Measurements from ENCODE around the gene EPHB6.
A peak's percentile ranks its signal among the peaks of the same experiment; 100 is the strongest.

Gene EPHB6

GRCh38 chr7:142832417-142832816 lies 22.5 kb upstream of the EPHB6 start:
- DNase-seq (ENCODE audit: low read depth in 4 of 4, low spot score in 1 of 4) = no peak

- DNase-seq (ENCODE audit: low read depth in 4 of 4, low spot score in 1 of 4) = no peak
Observed at GRCh38 chr7:142833174-142834048, 21.5 kb upstream of the EPHB6 start.

- no peak for DNase-seq (ENCODE audit: low read depth in 4 of 4, low spot score in 1 of 4)
Observed at GRCh38 chr7:142835487-142835886, 19.4 kb upstream of the EPHB6 start.

GRCh38 chr7:142836426-142836825 lies 18.4 kb upstream of the EPHB6 start:
- DNase-seq (ENCODE audit: low read depth in 4 of 4, low spot score in 1 of 4) = no peak

- no peak for DNase-seq (ENCODE audit: low read depth in 4 of 4, low spot score in 1 of 4)
Observed at GRCh38 chr7:142838461-142839213, 16.2 kb upstream of the EPHB6 start.

- no peak for DNase-seq (ENCODE audit: low read depth in 4 of 4, low spot score in 1 of 4)
Observed at GRCh38 chr7:142842251-142842766, 12.6 kb upstream of the EPHB6 start.

GRCh38 chr7:142847353-142847752 lies 7.5 kb upstream of the EPHB6 start:
- no peak for DNase-seq (ENCODE audit: low read depth in 4 of 4, low spot score in 1 of 4)

- DNase-seq (ENCODE audit: low read depth in 4 of 4, low spot score in 1 of 4) = no peak
Observed at GRCh38 chr7:142851269-142851668, 3.6 kb upstream of the EPHB6 start.

GRCh38 chr7:142851919-142852318 lies 3.0 kb upstream of the EPHB6 start:
- DNase-seq (ENCODE audit: low read depth in 4 of 4, low spot score in 1 of 4) = no peak

- peak in 3 of 4 experiments; percentile 26 to 57 (median 46) for DNase-seq (ENCODE audit: low read depth in 4 of 4, low spot score in 1 of 4)
Observed at GRCh38 chr7:142853739-142854371, 1.0 kb upstream of the EPHB6 start.

GRCh38 chr7:142855114-142855743 lies 353 bp downstream of the EPHB6 start:
- DNase-seq (ENCODE audit: low read depth in 4 of 4, low spot score in 1 of 4) = no peak

- DNase-seq (ENCODE audit: low read depth in 4 of 4, low spot score in 1 of 4) = no peak
Observed at GRCh38 chr7:142855756-142856564, 1.1 kb downstream of the EPHB6 start.

- no peak for DNase-seq (ENCODE audit: low read depth in 4 of 4, low spot score in 1 of 4)
Observed at GRCh38 chr7:142856565-142857245, 1.8 kb downstream of the EPHB6 start.

- DNase-seq (ENCODE audit: low read depth in 4 of 4, low spot score in 1 of 4) = no peak
Observed at GRCh38 chr7:142857625-142858024, 2.7 kb downstream of the EPHB6 start.

GRCh38 chr7:142859411-142859810 lies 4.5 kb downstream of the EPHB6 start:
- DNase-seq (ENCODE audit: low read depth in 4 of 4, low spot score in 1 of 4) = no peak

GRCh38 chr7:142859829-142860228 lies 5.0 kb downstream of the EPHB6 start:
- DNase-seq (ENCODE audit: low read depth in 4 of 4, low spot score in 1 of 4) = no peak

GRCh38 chr7:142860968-142861367 lies 6.1 kb downstream of the EPHB6 start:
- no peak for DNase-seq (ENCODE audit: low read depth in 4 of 4, low spot score in 1 of 4)

GRCh38 chr7:142862351-142862750 lies 7.5 kb downstream of the EPHB6 start:
- DNase-seq (ENCODE audit: low read depth in 4 of 4, low spot score in 1 of 4) = no peak

GRCh38 chr7:142862786-142863400 lies 8.0 kb downstream of the EPHB6 start:
- no peak for DNase-seq (ENCODE audit: low read depth in 4 of 4, low spot score in 1 of 4)

All from stimulated activated CD4-positive, alpha-beta T cell treated with anti-CD3 and anti-CD28 coated beads, Interleukin-1b, Interleukin-23, amount 100 ng/mL, for 24 hours (primary cell).